Activated CD8-positive, alpha-beta T cell treated with anti-CD3 and anti-CD28 coated beads for 36 hours (primary cell): Measurements from ENCODE around the gene CBFA2T3. TPM values are rescaled to one million over a fixed set of nuclear protein-coding genes. Genes with fewer than 3 reads are reported as not detected.

ENCODE experiments used
- ATAC-seq: fragments of 200-7000 bp; cut with Tn5 transposase; one replicate; pipeline ENCODE4 v1.10.0; 2021; ENCODE audit warnings: mild to moderate bottlenecking, moderate library complexity
- CTCF ChIA-PET: fragments of 350-600 bp; sonication (Branson Sonifier 250); formaldehyde crosslinking; loops from one replicate; lab custom pipeline; 2021; ENCODE audit warnings: antibody characterized with exemption; lab: Charles Lee
- POLR2A ChIA-PET: fragments of 350-600 bp; sonication (Branson Sonifier 250); formaldehyde crosslinking; loops from one replicate; lab custom pipeline; 2021; ENCODE audit warnings: antibody characterized with exemption; lab: Charles Lee
- DNase-seq: peaks from one replicate; pipeline ENCODE4 v3.0.0-alpha.2; 2020
- H3K27ac Mint-ChIP-seq: one replicate; pipeline ENCODE4 v1.8.0; 2021; ENCODE audit warnings: mild to moderate bottlenecking, mixed read lengths
- H3K27me3 Mint-ChIP-seq: one replicate; pipeline ENCODE4 v1.8.0; 2021; ENCODE audit warnings: mixed read lengths
- H3K36me3 Mint-ChIP-seq: one replicate; pipeline ENCODE4 v1.8.0; 2021; ENCODE audit warnings: low read depth, mixed read lengths
- H3K4me1 Mint-ChIP-seq: one replicate; pipeline ENCODE4 v1.8.0; 2021; ENCODE audit warnings: low read depth, mixed read lengths
- H3K4me3 Mint-ChIP-seq: one replicate; pipeline ENCODE4 v1.8.0; 2021; ENCODE audit warnings: mild to moderate bottlenecking, moderate library complexity, mixed read lengths
- H3K9me3 Mint-ChIP-seq: one replicate; pipeline ENCODE4 v1.8.0; 2021; ENCODE audit warnings: mixed read lengths
- CTCF ChIP-seq: fragments of 200-600 bp; IDR thresholded peaks from one replicate; pipeline ENCODE4 v1.8.0; 2022; ENCODE audit warnings: antibody characterized with exemption, mild to moderate bottlenecking
- intact Hi-C: fragments of 100-400 bp; cut with micrococcal nuclease; formaldehyde crosslinking; loops from one replicate; pipeline ENCODE4 v1.10.0; 2022
- total RNA-seq, 2 experiments: library from RNA; stranded (reverse); gene quantifications; one replicate each; pipeline ENCODE4 v1.2.3, GENCODE V29; 2021

Gene CBFA2T3
- total RNA-seq, 2 experiments from 2014 or later: 0.14 to 0.34 TPM

- Mint-ChIP-seq H3K9me3 (no peaks in the 10 kb centered on the region), H3K4me3 (no peak overlapping the region), H3K27ac (no peak overlapping the region), H3K27me3 (no peaks in the 10 kb centered on the region), H3K4me1 (no peaks in the 10 kb centered on the region), H3K36me3 (no peaks in the 10 kb centered on the region)
- intact Hi-C loops: no loop called here
- CTCF ChIA-PET: interaction anchor here (1.3 kb wide), 1 partner anchor 19 kb away, joined by 4 read pairs; the partner anchor contains the start of genes GALNS and TRAPPC2L
- POLR2A ChIA-PET: interaction anchor here (0.8 kb wide), 1 partner anchor 11 kb away, joined by 4 read pairs; no protein-coding TSS in a partner anchor
- DNase-seq: no peak
- no peak for ATAC-seq
- TF ChIP-seq CTCF: no peak
Measured at GRCh38 chr16:88838566-88838965, 138.4 kb downstream of the CBFA2T3 start.

DNA sequence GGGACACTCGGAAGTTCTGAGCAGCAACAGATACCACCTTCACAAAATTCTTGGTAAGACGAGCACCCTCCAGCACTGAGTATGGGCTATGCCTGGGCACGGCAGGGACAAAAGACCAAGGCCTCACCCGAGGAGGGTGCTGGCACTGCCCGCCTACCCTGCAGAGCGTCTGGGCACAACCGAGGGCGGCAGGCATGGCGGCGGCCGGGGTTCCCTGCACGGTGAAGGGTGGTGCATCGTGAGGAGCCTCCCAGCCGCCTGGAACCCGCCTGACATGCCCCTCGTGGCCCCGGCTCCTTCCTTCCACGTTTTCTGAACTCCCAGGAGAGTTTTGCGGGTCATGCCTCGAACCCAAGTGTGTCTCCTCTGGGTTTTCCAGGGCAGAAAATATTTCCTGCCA is 139.2 kb downstream of the CBFA2T3 start:
- no peak for DNase-seq
- ChIA-PET POLR2A (no interaction called here), CTCF (no interaction called here)
- Mint-ChIP-seq H3K9me3 (no peaks in the 10 kb centered on the region), H3K36me3 (no peaks in the 10 kb centered on the region), H3K27ac (no peak overlapping the region), H3K4me1 (no peaks in the 10 kb centered on the region), H3K27me3 (no peaks in the 10 kb centered on the region), H3K4me3 (no peak overlapping the region)
- TF ChIP-seq CTCF: no peak
- ATAC-seq: no peak
- intact Hi-C loops: no loop called here

- POLR2A ChIA-PET: no interaction called here
- CTCF ChIA-PET: no interaction called here
- no peak overlapping the region for H3K4me3 Mint-ChIP-seq
Measured at GRCh38 chr16:88836791-88837190, 140.2 kb downstream of the CBFA2T3 start.

DNA sequence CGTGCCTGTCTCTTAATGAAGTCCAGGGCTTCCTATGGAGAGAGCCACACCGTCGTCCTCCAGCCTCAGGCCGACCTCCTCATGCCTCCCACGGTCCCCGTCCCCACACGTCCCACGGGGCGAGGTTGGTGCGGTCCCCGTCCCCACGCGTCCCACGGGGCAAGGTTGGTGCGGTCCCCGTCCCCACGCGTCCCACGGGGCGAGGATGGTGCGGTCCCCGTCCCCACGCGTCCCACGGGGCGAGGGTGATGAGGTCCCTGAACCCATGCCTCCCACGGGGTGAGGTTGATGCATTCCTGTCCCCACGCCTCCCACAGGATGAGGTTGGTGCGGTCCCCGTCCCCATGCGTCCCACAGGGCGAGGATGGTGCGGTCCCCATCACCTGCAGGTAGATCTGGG is 141.2 kb downstream of the CBFA2T3 start:
- intact Hi-C loops: no loop called here
- Mint-ChIP-seq H3K27me3 (no peaks in the 10 kb centered on the region), H3K9me3 (no peaks in the 10 kb centered on the region), H3K36me3 (no peaks in the 10 kb centered on the region), H3K4me3 (no peak overlapping the region), H3K4me1 (no peaks in the 10 kb centered on the region), H3K27ac (no peak overlapping the region)
- no peak for TF ChIP-seq CTCF
- CTCF ChIA-PET: no interaction called here
- DNase-seq: no peak
- ATAC-seq: no peak
- POLR2A ChIA-PET: interaction anchor here (0.7 kb wide), 1 partner anchor 794 kb away, joined by 4 read pairs; no protein-coding TSS in a partner anchor

More at GRCh38 chr16:88836791-88837190, 140.2 kb downstream of the CBFA2T3 start:
- H3K4me1 Mint-ChIP-seq: no peaks in the 10 kb centered on the region
- no peak for ATAC-seq
- no peaks in the 10 kb centered on the region for H3K9me3 Mint-ChIP-seq
- no peak for TF ChIP-seq CTCF
- no peak for DNase-seq
- H3K36me3 Mint-ChIP-seq: no peaks in the 10 kb centered on the region
- intact Hi-C loops: no loop called here
- H3K27ac Mint-ChIP-seq: no peak overlapping the region
- H3K27me3 Mint-ChIP-seq: no peaks in the 10 kb centered on the region

GRCh38 chr16:88835383-88835782 is 141.6 kb downstream of the CBFA2T3 start:
- Mint-ChIP-seq H3K4me1 (no peaks in the 10 kb centered on the region), H3K36me3 (no peaks in the 10 kb centered on the region), H3K27ac (no peak overlapping the region), H3K4me3 (no peak overlapping the region), H3K27me3 (no peaks in the 10 kb centered on the region), H3K9me3 (no peaks in the 10 kb centered on the region)
- DNase-seq (no peak), ATAC-seq (no peak)
- ChIA-PET POLR2A (no interaction called here), CTCF (no interaction called here)
- intact Hi-C loops: no loop called here
- TF ChIP-seq CTCF: no peak
